Measurements from ENCODE around the gene CLCN4.

Gene CLCN4

DNA sequence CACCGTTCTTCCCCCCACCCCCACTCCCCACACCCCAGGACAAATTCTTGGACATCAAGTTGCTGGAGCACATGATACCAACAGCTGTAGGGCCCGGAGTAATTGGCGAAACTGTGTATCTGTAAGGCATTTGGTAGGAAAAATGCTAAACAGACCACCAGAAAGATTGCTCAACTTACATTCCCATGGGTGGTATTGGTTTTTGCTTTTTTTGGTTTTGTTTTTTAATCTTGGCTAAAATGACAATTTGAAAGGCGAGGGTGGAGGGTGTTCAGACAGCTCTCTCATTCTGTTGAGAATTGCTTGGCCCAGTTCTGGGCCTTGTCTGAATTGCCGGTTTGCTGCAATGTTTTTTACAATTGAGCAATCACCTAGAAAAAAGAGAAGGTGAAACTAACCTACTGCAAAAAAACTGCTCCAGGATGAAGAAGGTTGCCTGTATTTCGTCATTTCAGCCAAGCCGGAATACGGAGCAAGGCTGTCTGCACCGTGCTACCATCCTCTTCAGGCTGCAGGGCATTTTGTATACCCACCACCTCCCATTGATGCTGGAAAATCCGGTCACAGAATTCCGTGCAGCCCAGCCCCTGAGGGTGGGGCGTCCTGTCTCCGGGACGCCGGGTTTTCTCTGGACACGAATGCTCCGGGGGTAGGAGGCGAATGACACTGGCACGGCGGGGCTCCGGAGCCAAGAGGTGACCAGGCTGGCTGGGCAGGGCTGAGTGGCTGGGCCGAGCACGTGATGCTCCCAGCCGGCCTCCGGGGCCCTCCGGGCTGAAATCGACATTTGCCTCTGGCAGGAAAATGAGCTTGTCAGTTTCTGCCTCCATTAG lies at the start of gene CLCN4:
Gene CLCN4 (plus strand): TSS at position 777 of the 833 bp plus-strand sequence. CDS start 28,058 bp downstream, outside the sequence.
- DNase-seq (ENCODE audit: low read depth in 2 of 2, low spot score in 1 of 2), result no peak

DNA sequence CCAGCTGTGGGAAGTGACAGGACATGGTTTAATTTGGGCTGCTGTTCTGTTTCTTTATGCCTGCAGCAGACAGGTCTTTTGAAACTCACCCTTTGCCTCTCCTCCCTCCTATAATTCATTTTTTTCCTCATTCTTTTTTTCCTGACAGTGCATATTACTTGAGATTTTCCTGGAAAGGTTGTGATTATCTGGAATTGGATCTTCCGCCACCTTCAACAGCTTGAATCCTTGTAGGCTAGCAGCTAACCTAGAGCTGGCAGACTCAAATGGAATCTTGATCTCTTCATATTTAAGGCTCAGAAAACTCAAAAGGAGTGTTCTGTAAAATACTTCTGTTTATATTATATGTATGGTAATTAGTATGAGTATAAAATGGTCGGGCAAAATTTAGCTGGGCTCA lies 49.3 kb upstream of the CLCN4 start:
- no peak for DNase-seq (ENCODE audit: low read depth in 2 of 2, low spot score in 1 of 2)

DNA sequence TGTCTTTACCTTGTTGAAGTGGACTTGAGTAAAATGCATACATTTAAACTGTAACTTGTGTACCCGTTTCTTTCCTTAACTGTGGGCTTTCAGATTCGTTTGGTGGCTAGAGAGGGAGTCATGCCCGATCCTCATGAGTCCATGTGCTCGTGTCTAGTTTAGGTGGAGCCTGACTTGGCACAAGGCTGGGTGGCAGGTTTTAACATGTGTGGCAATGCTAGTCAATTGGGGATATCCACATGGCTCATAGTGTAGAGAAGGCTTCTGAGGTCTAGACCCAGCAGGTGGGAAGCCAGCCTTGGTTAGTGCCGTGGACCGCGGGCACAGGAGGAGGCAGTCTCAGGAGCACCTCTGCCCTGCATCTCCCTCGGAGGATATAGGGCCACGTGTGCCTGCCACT lies 48.5 kb upstream of the CLCN4 start:
- DNase-seq (ENCODE audit: low read depth in 2 of 2, low spot score in 1 of 2), result no peak

DNA sequence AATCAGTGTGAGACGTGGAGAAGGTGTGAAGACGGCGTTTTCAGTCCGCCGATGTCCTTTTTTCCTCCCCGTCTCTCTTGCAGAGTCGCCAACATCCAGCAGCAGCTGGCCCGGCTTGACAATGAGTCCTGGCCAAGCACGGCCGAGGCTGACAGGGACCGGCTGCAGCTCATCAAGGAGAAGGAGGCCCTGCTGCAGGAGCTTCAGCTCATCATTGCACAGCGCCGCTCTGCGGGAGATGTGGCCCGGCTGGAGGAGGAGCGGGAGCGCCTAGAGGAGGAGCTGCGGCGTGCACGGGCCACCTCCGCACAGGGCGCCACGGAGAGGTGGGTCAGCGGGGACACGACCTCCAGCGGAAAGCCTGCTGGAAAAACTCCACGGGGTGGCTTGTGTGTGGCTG lies 47.1 kb upstream of the CLCN4 start:
- DNase-seq (ENCODE audit: low read depth in 2 of 2, low spot score in 1 of 2), result no peak

DNA sequence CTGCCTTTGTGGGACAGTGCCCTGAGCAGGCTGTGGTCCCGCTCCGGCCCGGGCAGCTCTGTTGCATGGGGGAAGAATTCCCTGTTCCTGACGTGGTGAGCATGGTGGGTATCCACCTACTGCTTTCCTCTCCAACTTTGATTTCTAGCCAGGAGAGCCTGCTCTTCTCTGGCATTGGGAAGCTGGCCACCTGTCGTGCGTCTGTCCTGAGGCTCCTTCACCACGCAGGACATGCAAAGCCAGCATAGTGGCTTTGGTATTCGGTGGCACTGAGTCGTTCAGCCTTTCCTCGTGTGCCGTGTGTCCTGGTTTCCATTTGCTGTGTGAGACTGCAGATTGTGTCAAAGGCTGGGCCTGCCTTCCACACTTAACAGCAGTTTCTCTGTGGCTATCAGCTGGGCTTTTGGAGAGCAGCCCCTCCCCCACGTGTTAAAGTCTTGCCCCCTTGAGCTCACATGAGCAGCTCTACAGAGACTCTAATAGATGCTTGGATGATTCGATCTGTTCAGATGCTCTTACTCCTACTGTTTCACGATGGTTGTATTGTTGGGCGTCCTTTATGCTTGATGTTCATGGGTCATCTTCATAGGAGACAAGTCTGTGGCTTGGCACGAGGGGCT lies 46.3 kb upstream of the CLCN4 start:
- no peak for DNase-seq (ENCODE audit: low read depth in 2 of 2, low spot score in 1 of 2)

DNA sequence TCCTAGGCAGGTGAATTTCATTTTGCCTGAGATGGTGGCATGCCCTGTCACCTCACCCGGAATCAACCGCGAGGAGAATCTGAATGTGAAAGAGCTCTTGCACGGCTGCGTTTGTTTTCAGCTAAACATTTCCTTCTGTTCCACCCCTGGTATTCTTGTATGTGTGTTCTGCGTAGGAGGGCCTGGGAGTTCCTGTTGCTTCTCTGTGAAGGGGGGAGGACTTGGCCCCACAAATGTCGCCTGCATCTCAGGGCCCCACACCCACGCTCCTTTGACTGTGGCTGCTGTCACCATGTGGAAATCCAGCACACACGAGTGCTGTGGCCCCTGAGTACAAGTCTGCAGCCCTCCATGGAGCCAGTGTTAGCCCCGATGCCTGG lies 45.8 kb upstream of the CLCN4 start:
- DNase-seq (ENCODE audit: low read depth in 2 of 2, low spot score in 1 of 2), result no peak

DNA sequence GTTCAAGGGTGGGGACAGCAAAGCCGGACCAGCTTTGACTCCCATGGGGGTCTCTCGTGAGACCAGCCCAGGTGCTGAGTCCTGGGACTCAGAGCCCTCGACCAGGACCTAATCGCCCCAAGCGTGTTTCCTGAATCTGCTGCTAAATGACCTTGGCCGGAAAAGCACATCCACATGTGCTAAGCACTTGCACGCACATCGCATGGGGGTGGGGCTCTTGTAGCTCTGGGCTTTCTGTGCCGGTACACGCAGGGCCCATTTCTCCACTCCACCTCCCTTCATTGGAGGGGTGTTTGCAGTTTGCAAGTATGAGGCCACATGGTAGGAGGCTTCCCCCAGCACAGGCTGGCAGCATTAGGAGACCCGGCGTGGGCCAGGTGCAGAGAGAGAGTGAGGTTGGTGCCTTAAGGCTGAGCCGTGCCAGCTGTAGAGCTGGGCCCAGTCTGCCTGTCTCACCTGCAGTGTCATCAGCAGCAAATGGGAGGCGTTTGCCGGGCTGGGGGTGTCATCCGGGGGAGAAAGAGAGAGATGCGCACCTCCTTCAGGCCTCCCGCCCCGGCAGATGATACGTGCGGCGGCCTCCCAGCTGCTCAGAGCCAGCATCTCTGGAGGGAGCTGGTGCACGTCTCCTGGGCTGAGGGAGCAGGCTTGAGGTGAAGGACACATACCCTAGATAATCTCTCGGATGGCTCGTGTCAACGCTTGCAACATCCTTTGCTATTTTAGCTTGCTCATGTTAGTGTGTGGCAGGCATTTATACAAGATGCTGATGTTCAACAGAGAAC lies 45.2 kb upstream of the CLCN4 start:
- peak in 1 of 2 donors; percentile 17 for DNase-seq (ENCODE audit: low read depth in 2 of 2, low spot score in 1 of 2)

DNA sequence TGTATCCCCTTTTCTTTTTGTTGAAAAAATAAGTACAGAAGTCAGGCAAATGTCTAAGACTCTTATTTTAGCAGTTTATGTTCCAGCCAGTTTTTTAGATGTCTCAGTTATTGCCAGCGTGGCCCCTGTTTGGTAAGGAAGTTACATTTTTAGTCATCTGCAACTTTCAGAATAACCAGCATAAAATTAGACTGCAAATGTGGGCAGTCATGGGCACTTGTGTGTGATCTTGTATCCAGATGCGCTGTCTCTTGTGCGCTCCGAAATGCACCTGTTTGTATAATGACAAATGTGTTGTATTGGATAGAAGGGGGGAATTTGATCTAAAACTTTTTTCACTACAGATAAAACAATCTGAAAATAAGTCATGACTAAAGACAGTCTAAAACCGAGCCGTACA lies 44.3 kb upstream of the CLCN4 start:
- no peak for DNase-seq (ENCODE audit: low read depth in 2 of 2, low spot score in 1 of 2)

DNA sequence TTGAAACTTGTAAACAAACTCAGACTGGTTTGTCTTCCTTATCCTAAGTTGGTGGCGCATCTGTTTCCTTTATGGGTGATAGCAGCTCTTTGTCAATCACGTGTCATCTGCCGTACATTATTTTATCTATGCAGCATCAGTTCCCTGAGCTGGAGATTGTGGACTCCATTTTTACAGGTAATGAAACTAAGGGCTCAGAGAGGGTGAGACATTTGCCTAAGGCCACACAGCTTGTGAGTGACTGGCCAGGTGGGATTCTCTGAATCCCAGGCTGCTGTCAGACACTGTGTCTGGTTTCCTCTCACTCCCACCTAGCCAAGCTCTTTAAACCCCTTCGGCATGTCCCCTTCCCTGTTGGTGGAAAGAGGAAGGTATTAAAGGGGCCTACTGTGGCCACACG lies 41.7 kb upstream of the CLCN4 start:
- DNase-seq (ENCODE audit: low read depth in 2 of 2, low spot score in 1 of 2), result no peak

DNA sequence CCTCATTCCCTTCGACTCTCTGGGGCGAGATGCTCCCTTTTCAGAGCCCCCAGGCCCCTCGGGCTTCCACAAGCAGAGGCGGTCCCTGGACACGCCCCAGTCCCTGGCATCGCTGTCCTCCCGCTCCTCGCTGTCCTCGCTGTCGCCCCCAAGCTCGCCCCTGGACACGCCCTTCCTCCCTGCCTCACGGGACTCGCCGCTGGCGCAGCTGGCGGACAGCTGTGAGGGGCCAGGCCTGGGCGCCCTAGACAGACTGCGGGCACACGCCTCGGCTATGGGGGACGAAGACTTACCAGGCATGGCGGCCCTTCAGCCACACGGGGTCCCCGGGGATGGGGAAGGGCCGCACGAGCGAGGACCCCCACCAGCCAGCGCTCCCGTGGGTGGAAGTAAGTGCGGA lies 39.5 kb upstream of the CLCN4 start:
- no peak for DNase-seq (ENCODE audit: low read depth in 2 of 2, low spot score in 1 of 2)

DNA sequence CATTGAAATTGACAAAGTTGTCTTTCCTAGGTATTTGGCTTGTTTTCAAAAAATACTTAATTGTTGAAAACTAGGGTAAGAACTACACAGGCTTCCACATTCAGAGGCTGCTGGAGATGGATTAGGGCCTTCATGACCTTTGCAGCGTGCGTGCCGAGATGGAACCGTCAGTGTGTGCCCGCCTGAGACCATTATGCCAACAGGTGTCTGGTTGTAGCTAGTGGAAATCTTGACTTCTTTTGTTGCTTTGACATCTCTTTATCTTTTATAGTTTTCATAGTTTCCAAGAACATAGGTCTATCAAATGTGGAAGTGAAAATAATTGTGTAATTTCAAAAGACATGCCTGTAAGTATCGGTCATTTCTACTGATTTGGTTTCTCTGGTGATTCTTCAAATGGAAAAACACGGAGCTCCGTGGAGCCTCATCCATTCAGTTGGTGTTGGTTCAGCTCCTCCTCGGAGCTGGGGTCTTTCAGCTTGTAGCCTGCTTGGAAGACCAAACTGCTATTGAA lies 38.9 kb upstream of the CLCN4 start:
- no peak for DNase-seq (ENCODE audit: low read depth in 2 of 2, low spot score in 1 of 2)

DNA sequence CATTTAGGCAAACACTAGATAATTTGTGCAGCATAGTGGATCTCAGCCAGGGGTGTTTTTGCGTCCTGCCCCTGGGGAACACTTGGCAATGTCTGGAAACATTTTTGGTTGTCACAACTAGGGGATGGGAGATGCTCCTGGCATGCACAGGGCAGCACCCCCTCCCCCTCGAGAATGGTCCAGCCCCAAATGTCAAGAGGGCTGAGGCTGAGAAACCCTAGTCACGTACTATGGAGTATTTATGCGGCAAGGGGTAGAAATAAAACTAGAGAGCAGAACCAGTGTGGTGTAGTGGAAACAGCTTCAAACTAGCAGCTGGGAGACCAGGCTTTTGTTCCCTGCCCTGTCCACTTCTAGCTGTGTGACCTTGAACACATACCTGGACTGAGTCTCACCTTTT lies 38.2 kb upstream of the CLCN4 start:
- DNase-seq (ENCODE audit: low read depth in 2 of 2, low spot score in 1 of 2), result no peak

DNA sequence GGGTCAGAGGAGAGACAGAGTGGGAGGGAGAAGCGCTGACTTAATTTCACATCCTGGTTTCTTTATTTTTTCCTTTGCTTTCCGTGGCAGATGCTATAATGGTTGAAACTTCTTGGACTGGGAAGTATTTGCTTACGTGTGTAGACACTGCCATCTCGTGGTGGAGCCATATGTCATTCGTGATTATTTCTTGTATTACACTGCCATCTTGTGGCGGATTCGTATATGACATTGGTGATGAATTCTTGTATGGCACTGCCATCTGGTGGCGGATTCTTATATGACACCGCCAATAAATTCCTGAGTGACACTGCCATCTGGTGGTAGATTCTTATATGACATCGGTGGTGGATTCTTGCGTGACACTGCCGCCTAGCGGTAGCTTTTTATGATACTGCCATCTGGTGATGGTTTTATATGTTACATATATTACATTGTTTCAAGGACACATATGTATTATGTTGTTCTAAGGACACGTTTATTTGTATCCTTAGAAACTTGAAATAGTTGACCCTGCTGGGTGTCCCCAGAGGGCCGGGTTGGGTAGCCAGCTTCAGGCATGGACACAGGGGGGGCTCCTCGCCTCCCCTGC lies 37.3 kb upstream of the CLCN4 start:
- peak; percentile 47 to 72 for DNase-seq (ENCODE audit: low read depth in 2 of 2, low spot score in 1 of 2)

DNA sequence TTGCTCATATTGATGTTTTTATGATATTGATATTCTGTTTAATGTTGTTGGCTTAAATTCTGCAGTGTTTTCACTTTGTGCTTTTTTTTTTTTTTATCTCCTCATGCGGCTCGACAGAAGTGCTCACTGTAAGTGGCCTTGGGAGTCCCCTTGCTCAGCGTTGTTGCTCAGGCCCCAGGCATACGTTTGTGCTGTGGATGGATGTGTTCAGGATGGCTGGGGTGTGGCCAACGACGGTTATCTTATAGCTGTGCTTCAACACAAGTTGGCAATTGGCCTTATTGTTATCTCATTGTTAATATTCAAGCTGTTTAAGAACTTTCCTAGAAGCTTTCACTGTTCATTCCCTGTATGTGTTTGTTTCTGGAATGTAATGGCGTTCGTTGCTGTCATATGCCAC lies 36.4 kb upstream of the CLCN4 start:
- no peak for DNase-seq (ENCODE audit: low read depth in 2 of 2, low spot score in 1 of 2)

DNA sequence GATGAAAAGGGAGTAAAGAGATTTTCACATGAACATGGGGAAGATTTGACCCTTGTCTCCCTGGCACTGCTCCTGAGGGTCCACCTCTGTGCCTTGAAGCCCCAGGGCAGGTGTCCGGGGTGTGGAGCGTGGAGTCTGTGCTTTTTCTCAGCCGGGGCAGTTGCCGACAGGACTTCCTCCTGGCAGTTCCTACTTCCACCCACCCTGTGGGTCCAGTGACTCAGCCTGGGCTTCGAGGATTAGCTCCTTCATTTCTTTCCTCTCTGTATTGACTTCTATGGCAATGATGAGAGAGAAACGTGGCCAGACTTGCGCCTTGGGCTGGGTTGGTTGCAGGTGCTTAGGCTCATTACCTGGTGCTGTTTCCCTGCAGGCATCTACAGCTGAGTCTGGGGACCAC lies 35.9 kb upstream of the CLCN4 start:
- no peak for DNase-seq (ENCODE audit: low read depth in 2 of 2, low spot score in 1 of 2)

DNA sequence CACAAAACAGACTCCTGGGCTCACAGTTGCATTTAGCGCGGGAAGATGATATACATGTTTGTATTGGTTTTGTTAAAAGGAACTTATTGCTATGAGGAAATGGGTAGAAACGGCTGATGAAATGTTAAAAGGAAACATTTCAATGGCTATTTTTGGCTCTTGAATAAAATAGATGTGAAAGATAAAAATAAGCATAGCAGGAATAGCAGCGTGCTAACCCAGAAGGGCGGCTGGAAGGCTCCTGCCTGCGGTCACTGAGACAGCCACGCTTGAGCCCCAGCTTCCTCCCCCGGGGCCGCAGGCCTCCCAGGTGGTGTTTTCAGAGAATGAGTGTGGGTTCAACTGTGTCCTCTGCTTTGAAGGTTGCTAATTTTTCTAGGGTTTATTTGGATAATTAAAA lies 35.0 kb upstream of the CLCN4 start:
- DNase-seq (ENCODE audit: low read depth in 2 of 2, low spot score in 1 of 2), result no peak

DNA sequence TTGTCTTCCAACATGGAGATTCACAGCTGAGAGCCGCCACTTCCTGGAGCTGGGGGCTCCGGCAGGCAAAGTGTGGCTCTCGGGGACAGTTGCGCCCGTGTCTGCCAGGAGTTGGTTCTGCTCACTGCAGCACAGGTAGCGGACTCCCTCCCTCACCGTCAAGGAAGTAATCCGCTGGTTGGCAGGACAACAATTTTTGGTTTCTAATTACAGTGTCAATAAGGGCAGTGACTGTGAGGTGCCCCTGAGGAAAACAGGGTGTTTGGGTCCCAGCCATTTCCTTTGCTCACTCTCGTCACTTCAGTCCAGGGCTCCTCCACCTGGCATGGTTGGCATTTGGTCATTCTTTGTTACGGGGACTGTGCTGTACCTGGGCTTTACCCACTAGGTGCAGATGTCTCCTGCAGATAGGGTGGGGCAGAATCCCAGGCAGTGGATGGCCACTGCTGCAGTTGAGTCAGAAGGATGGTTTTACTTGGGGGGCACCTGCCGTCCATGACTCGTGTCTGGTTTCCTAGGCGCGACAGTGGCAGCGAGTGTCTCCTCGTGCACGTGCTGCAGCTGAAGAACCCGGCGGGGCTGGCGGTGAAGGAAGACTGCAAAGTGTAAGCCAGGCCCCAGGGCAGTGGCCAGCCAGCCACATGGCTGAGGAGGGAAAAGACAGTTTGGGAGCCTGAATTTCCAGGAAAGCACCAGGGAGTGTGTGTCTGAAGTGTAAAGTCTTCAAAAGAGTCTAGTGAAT lies 32.1 kb upstream of the CLCN4 start:
- DNase-seq (ENCODE audit: low read depth in 2 of 2, low spot score in 1 of 2), result no peak

DNA sequence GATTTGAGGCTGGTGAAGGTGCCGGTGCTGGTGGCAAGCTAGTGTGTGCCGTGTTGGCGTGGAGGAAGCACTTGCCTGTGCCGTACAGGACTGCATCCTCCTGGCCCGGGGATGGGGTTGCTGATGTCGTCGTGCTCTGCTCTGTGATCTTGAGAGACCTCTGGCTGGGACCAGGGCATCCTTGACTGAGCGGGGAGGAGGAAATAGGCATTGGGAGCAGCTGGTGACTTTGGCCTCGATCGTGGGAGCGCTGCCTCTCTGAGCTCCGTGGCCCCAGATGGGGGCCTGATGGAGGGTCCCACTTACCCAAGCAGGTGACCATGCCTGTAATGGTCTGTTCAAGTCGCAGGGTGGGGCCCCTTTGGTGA lies 31.5 kb upstream of the CLCN4 start:
- no peak for DNase-seq (ENCODE audit: low read depth in 2 of 2, low spot score in 1 of 2)

DNA sequence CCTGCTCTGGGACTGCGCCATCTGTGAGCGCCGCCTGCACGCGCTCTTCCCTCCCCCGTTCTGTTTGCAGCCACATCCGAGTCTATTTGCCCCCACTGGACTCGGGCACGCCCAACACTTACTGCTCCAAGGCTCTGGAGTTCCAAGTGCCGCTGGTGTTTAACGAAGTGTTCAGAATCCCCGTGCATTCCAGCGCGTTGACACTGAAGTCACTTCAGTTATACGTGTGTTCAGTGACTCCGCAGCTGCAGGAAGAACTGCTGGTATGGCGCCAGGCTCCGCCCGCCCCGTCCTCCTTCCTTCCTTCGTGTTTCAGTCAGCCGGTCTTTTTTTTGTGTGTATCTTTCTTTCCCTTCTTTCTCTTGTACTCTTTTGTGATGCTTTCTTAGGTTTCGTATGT lies 30.7 kb upstream of the CLCN4 start:
- no peak for DNase-seq (ENCODE audit: low read depth in 2 of 2, low spot score in 1 of 2)

DNA sequence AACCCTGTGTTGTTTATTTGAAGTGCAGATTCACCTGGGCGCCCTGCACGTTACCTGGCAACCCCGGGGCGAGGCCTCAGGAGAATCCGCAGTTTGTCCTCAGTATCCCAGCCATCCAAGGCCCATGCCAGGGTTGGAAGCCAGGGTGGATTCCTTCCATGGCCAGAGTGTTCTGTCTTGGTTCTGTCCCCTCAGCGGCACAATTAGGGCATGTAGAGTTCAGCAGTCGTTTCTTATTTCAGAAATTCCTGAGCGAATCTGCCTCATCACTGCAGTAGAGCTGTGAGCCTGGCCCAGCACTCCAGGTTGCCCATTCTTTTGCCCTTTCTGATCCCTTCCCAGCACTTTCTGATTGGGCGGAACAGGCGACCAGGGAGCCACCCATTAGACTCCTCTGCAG lies 29.9 kb upstream of the CLCN4 start:
- no peak for DNase-seq (ENCODE audit: low read depth in 2 of 2, low spot score in 1 of 2)

DNA sequence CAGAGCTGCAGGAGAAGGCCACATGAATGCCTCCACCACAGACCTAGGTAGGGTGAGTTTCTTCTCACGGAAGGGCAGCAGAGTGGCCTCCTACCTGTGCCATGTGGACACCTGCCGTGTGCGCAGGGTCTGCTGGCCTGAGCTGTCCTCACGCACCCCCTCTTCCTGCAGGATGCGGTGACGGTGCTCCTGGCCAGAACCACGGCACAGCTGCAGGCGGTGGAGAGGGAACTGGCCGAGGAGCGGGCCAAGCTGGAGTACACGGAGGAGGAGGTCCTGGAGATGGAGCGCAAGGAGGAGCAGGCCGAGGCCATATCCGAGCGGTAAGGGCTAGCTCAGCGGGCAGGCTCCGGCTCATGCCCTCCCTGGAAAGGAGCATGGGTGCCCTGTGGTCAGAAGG lies 28.4 kb upstream of the CLCN4 start:
- no peak for DNase-seq (ENCODE audit: low read depth in 2 of 2, low spot score in 1 of 2)

All from stimulated activated CD8-positive, alpha-beta memory T cell treated with anti-CD3 and anti-CD28 coated beads, Interleukin-4, amount 100 ng/mL, for 1 hour (primary cell).